IMR-90 (cell line): Measurements from ENCODE around the gene GAS7. TPM values are rescaled to one million over a fixed set of nuclear protein-coding genes. Genes with fewer than 3 reads are reported as not detected.
A peak's percentile ranks its signal among the peaks of the same experiment; 100 is the strongest.

Experiments used
- ATAC-seq: fragments of 200-7000 bp; cut with Tn5 transposase; 2 replicates; pipeline ENCODE4 v1.9.1; 2020; ENCODE audit warnings: low read depth, mild to moderate bottlenecking, moderate library complexity
- BruUV-seq: library from RNA; stranded (reverse); fragments of 400-500 nt; replicated peaks from 2 replicates; lab custom pipeline; 2021; lab: Mats Ljungman, UMichigan
- CTCF ChIA-PET: fragments of 300-600 bp; formaldehyde crosslinking; extraction: SDS; loops from one replicate; lab custom pipeline; 2021; ENCODE audit warnings: antibody characterized with exemption; lab: Yijun Ruan, JAX
- POLR2A ChIA-PET: fragments of 300-600 bp; sonication (Branson Sonifier 250); formaldehyde crosslinking; loops from one replicate; lab custom pipeline; 2022; ENCODE audit warnings: antibody characterized with exemption; ENCODE audit not compliant: unreplicated experiment; lab: Charles Lee
- DNase-seq: peaks from one replicate; pipeline ENCODE4 v3.0.0; 2013
- H2AFZ ChIP-seq: replicated peaks from 2 replicates; pipeline ENCODE3; 2013; ENCODE audit warnings: low read length, mild to moderate bottlenecking; ENCODE audit not compliant: poor library complexity
- H2AK5ac ChIP-seq: 2 replicates; pipeline ENCODE4 v1.6.1; 2013; ENCODE audit warnings: low read depth, low read length, inconsistent platforms
- H2AK9ac ChIP-seq: replicated peaks from 2 replicates; pipeline ENCODE3; 2013; ENCODE audit warnings: mild to moderate bottlenecking, low read depth, low read length, moderate library complexity; ENCODE audit not compliant: poor library complexity
- H2BK120ac ChIP-seq: 2 replicates; pipeline ENCODE4 v1.6.1; 2013; ENCODE audit warnings: low read depth, low read length, inconsistent platforms
- H2BK15ac ChIP-seq: 3 replicates; pipeline ENCODE4 v1.6.1; 2013; ENCODE audit warnings: low read depth, low read length, inconsistent platforms
- H2BK20ac ChIP-seq: 2 replicates; pipeline ENCODE4 v1.6.1; 2013; ENCODE audit warnings: low read depth, mild to moderate bottlenecking, inconsistent platforms, low read length, moderate library complexity
- H2BK5ac ChIP-seq: 2 replicates; pipeline ENCODE4 v1.6.1; 2013; ENCODE audit warnings: mild to moderate bottlenecking, low read depth, low read length, inconsistent platforms; ENCODE audit not compliant: poor library complexity, severe bottlenecking
- H3K14ac ChIP-seq: replicated peaks from 2 replicates; pipeline ENCODE4 v1.6.1; 2013; ENCODE audit warnings: low read depth, low read length, inconsistent platforms
- H3K18ac ChIP-seq: 2 replicates; pipeline ENCODE4 v1.6.1; 2013; ENCODE audit warnings: low read depth, low read length, control low read depth
- H3K23ac ChIP-seq: 2 replicates; pipeline ENCODE4 v1.6.1; 2013; ENCODE audit warnings: low read depth, low read length, inconsistent platforms
- H3K27ac ChIP-seq: 2 replicates; pipeline ENCODE4 v1.5.1; 2013; ENCODE audit warnings: mild to moderate bottlenecking, control low read depth, low read length; ENCODE audit not compliant: insufficient read depth
- H3K27me3 ChIP-seq: 2 replicates; pipeline ENCODE4 v1.6.1; 2013; ENCODE audit warnings: low read length; ENCODE audit not compliant: control insufficient read depth, insufficient read depth
- H3K36me3 ChIP-seq: 2 replicates; pipeline ENCODE4 v1.6.1; 2013; ENCODE audit warnings: low read length, mixed read lengths; ENCODE audit not compliant: control insufficient read depth, insufficient read depth
- H3K4ac ChIP-seq: 2 replicates; pipeline ENCODE4 v1.6.1; 2013; ENCODE audit warnings: low read depth, low read length, inconsistent platforms
- H3K4me1 ChIP-seq: 2 replicates; pipeline ENCODE4 v1.6.1; 2013; ENCODE audit warnings: low read length, mixed read lengths; ENCODE audit not compliant: control insufficient read depth, insufficient read depth
- H3K4me2 ChIP-seq: 2 replicates; pipeline ENCODE4 v1.6.1; 2013; ENCODE audit warnings: low read depth, mild to moderate bottlenecking, control low read depth, low read length, moderate library complexity
- H3K4me3 ChIP-seq: 2 replicates; pipeline ENCODE4 v1.5.1; 2013; ENCODE audit warnings: low read depth, mild to moderate bottlenecking, control low read depth, low read length, moderate library complexity; ENCODE audit not compliant: insufficient read depth
- H3K56ac ChIP-seq: 2 replicates; pipeline ENCODE4 v1.6.1; 2013; ENCODE audit warnings: low read length, inconsistent platforms; ENCODE audit not compliant: insufficient read depth; ENCODE audit errors: extremely low read depth
- H3K79me1 ChIP-seq, 2 experiments: 2 replicates each; pipeline ENCODE4 v1.6.1; 2013; ENCODE audit warnings: low read length in 2 of 2, inconsistent platforms in 1 of 2, low read depth in 1 of 2
- H3K9ac ChIP-seq: 2 replicates; pipeline ENCODE4 v1.6.1; 2013; ENCODE audit warnings: low read depth, low read length, control low read depth
- H3K9me1 ChIP-seq: 2 replicates; pipeline ENCODE4 v1.6.1; 2013; ENCODE audit warnings: low read length, inconsistent platforms; ENCODE audit not compliant: insufficient read depth
- H3K9me3 ChIP-seq: 2 replicates; pipeline ENCODE4 v1.6.1; 2013; ENCODE audit warnings: low read length; ENCODE audit not compliant: control insufficient read depth, insufficient read depth
- H4K20me1 ChIP-seq: 2 replicates; pipeline ENCODE4 v1.6.1; 2013; ENCODE audit warnings: low read length, inconsistent platforms; ENCODE audit not compliant: insufficient read depth
- H4K5ac ChIP-seq: 2 replicates; pipeline ENCODE4 v1.6.1; 2013; ENCODE audit warnings: mild to moderate bottlenecking, low read depth, low read length, control low read depth
- H4K8ac ChIP-seq, 2 experiments: 2 replicates each; pipeline ENCODE4 v1.6.1; 2013; ENCODE audit warnings: low read depth in 2 of 2, low read length in 2 of 2, control low read depth in 1 of 2, inconsistent platforms in 1 of 2
- H4K91ac ChIP-seq: 2 replicates; pipeline ENCODE4 v1.6.1; 2013; ENCODE audit warnings: low read depth, low read length, inconsistent platforms; ENCODE audit not compliant: insufficient read depth
- BHLHE40 ChIP-seq: fragments of 150-350 bp; IDR thresholded peaks from 2 replicates; pipeline ENCODE4 v1.6.1; 2016; ENCODE audit warnings: mild to moderate bottlenecking, low read depth, low read length
- MXI1 ChIP-seq: IDR thresholded peaks from 2 replicates; pipeline ENCODE4 v1.6.1; 2012; ENCODE audit warnings: low read depth, mild to moderate bottlenecking, low read length, moderate library complexity, borderline replicate concordance
- NFE2L2 ChIP-seq: fragments of 150-350 bp; IDR thresholded peaks from 2 replicates; pipeline ENCODE4 v1.6.1; 2016; ENCODE audit warnings: low read depth, mild to moderate bottlenecking, low read length
- POLR2A ChIP-seq: IDR thresholded peaks from 2 replicates; pipeline ENCODE4 v1.6.1; 2012; ENCODE audit warnings: mild to moderate bottlenecking, low read depth, low read length
- RAD21 ChIP-seq: IDR thresholded peaks from 2 replicates; pipeline ENCODE4 v1.6.1; 2012; ENCODE audit warnings: low read length, improper control_type of control experiment
- USF2 ChIP-seq: fragments of 150-350 bp; IDR thresholded peaks from 2 replicates; pipeline ENCODE4 v1.6.1; 2017; ENCODE audit warnings: mild to moderate bottlenecking, antibody characterized with exemption, low read length, low read depth
- WGBS, 2 experiments: methylation state at CpG; one replicate each; pipeline versions ENCODE4 v1.1.5 to v1.1.7; 2013; ENCODE audit warnings: missing lambda C conversion rate in 2 of 2; ENCODE audit not compliant: insufficient read length in 1 of 2; ENCODE audit errors: extremely low coverage in 2 of 2; 5-methylcytosine and 5-hydroxymethylcytosine counted together
- dilution Hi-C: fragments of 300-500 bp; cut with HindIII; formaldehyde crosslinking; loops from one replicate; pipeline ENCODE4 v1.14.3; 2018; ENCODE audit warnings: low sequenced_read_pairs; ENCODE audit not compliant: unreplicated experiment
- in situ Hi-C: fragments of 300-500 bp; cut with MboI; formaldehyde crosslinking; loops from 3 replicates; pipeline ENCODE4 v1.14.3; 2019; ENCODE audit warnings: low sequenced_read_pairs, inconsistent platforms, mixed read lengths
- intact Hi-C: fragments of 100-400 bp; cut with micrococcal nuclease; formaldehyde crosslinking; loops from 2 replicates; pipeline ENCODE4 v1.10.0; 2022
- polyA plus RNA-seq, 3 experiments: library from polyadenylated mRNA; depleted of rRNA; stranded (reverse); fragments of >200 nt; gene quantifications; 2 replicates each; pipeline ENCODE4 v1.2.3, GENCODE V29; 2012; ENCODE audit warnings: low replicate concordance in 1 of 3
- total RNA-seq: library from RNA; depleted of rRNA; stranded (reverse); fragments of >200 nt; gene quantifications from 2 replicates; pipeline ENCODE4 v1.2.3, GENCODE V29; 2012

GAS7 gene
- total and polyA plus RNA-seq, 2 of the 4 experiments (the other 2 are of a cell fraction): 4.6 to 5.0 TPM

GRCh38 chr17:10123093-10123492 lies 75.3 kb downstream of the GAS7 start:
- Histone ChIP-seq H2BK20ac (0 out of 2 replicates have a peak overlapping the region, but pooled peaks have one; percentile 8), H3K4me1 (peaks cover 36% of the 10 kb centered on the region), H2BK120ac (peak overlapping the region; percentile 12; the same call in 1 of the 2 replicates), H2AK9ac (no peak overlapping the region), H4K91ac (no peak overlapping the region), H4K20me1 (no peaks in the 10 kb centered on the region), H3K27me3 (no peaks in the 10 kb centered on the region), H3K4ac (peak overlapping the region; percentile 17; the same call in 1 of the 2 replicates), H3K9ac (no peak overlapping the region), H2AFZ (no peak overlapping the region), H3K27ac (no peak overlapping the region), H2BK5ac (no peak overlapping the region), H2BK15ac (no peak overlapping the region), H3K56ac (no peak overlapping the region), H3K9me1 (peaks cover 22% of the 10 kb centered on the region), H3K18ac (no peak overlapping the region), H3K14ac (no peak overlapping the region), H3K4me2 (no peak overlapping the region), H3K4me3 (no peak overlapping the region), H3K9me3 (no peaks in the 10 kb centered on the region), H3K23ac (no peak overlapping the region), H2AK5ac (peak overlapping the region; percentile 45; the same call in 1 of the 2 replicates), H3K79me1 (peaks cover 0 to 12% of the 10 kb centered on the region in 2 experiments; a peak in 1 of 4 replicates), H4K8ac (no peak overlapping the region), H3K36me3 (no peaks in the 10 kb centered on the region), H4K5ac (no peak overlapping the region)
- dilution Hi-C loops (no loop called here), intact Hi-C loops (loop anchor here (10.0 kb wide), 1 partner anchor 492 kb away; no protein-coding TSS in a partner anchor), in situ Hi-C loops (no loop called here)
- DNase-seq: no peak
- CTCF ChIA-PET: interaction anchor here (0.7 kb wide), 1 partner anchor 491 kb away, joined by 3 read pairs; no protein-coding TSS in a partner anchor
- TF ChIP-seq MXI1: no peak
- no peak for TF ChIP-seq USF2
- TF ChIP-seq NFE2L2: no peak
- no peak for TF ChIP-seq POLR2A
- no peak for TF ChIP-seq RAD21
- no peak for TF ChIP-seq BHLHE40
- ATAC-seq: no peak
- WGBS, 2 experiments: no CpG with 5 or more reads among the region's 2 CpGs
- POLR2A ChIA-PET: no interaction called here
- BruUV-seq: no TSS peak
